ENCODE data around the gene SLC34A2.
"Not testable (repeated sequence)": the region's sequence is repeated elsewhere in the genome, so short reads cannot be mapped to it uniquely, and the experiment has no call there.

SLC34A2 gene

GRCh38 chr4:25656031-25656430, 380 bp downstream of the SLC34A2 start:
- no peak for FAIRE-seq
- no peak for DNase-seq (ENCODE audit: insufficient read length, low spot score)
- TF ChIP-seq TAF1 (IDR thresholded peaks at IDR 0.05; ENCODE audit: low read depth, low read length): no peak
- no peak for TF ChIP-seq SPI1 (IDR thresholded peaks at IDR 0.05; ENCODE audit: low read depth, low read length)
- no peak for TF ChIP-seq POU2F2 (IDR thresholded peaks at IDR 0.05; ENCODE audit: low read depth, low read length)
- no peak for TF ChIP-seq PAX5 (IDR thresholded peaks at IDR 0.05; ENCODE audit: insufficient read depth, low read length, severe bottlenecking)

GRCh38 chr4:25658357-25658771, 2.7 kb downstream of the SLC34A2 start:
- no peak for DNase-seq (ENCODE audit: insufficient read length, low spot score)
- no peak for FAIRE-seq
- TF ChIP-seq POU2F2 (IDR thresholded peaks at IDR 0.05; ENCODE audit: low read depth, low read length): no peak
- TF ChIP-seq TAF1 (IDR thresholded peaks at IDR 0.05; ENCODE audit: low read depth, low read length): no peak
- no peak for TF ChIP-seq SPI1 (IDR thresholded peaks at IDR 0.05; ENCODE audit: low read depth, low read length)
- TF ChIP-seq POLR2A (IDR thresholded peaks at IDR 0.05; ENCODE audit: low read depth, low read length): no peak
- no peak for TF ChIP-seq PAX5 (IDR thresholded peaks at IDR 0.05; ENCODE audit: insufficient read depth, low read length, severe bottlenecking)
- no peak for TF ChIP-seq POLR2AphosphoS5 (IDR thresholded peaks at IDR 0.05; ENCODE audit: low read depth, low read length)

- TF ChIP-seq SPI1 (IDR thresholded peaks at IDR 0.05; ENCODE audit: low read depth, low read length): no peak
- TF ChIP-seq PAX5 (IDR thresholded peaks at IDR 0.05; ENCODE audit: insufficient read depth, low read length, severe bottlenecking): no peak
- TF ChIP-seq POU2F2 (IDR thresholded peaks at IDR 0.05; ENCODE audit: low read depth, low read length): no peak
- no peak for TF ChIP-seq TAF1 (IDR thresholded peaks at IDR 0.05; ENCODE audit: low read depth, low read length)
- no peak for TF ChIP-seq POLR2AphosphoS5 (IDR thresholded peaks at IDR 0.05; ENCODE audit: low read depth, low read length)
- TF ChIP-seq POLR2A (IDR thresholded peaks at IDR 0.05; ENCODE audit: low read depth, low read length): no peak
- FAIRE-seq (no peak), DNase-seq (ENCODE audit: insufficient read length, low spot score) (no peak)
Measured at GRCh38 chr4:25658777-25659176, 3.1 kb downstream of the SLC34A2 start.

GRCh38 chr4:25661441-25661840, 5.8 kb downstream of the SLC34A2 start:
- FAIRE-seq; DNase-seq (ENCODE audit: insufficient read length, low spot score): not testable (repeated sequence)

- no peak for FAIRE-seq
- no peak for TF ChIP-seq POLR2AphosphoS5 (IDR thresholded peaks at IDR 0.05; ENCODE audit: low read depth, low read length)
- no peak for TF ChIP-seq TAF1 (IDR thresholded peaks at IDR 0.05; ENCODE audit: low read depth, low read length)
- no peak for TF ChIP-seq SPI1 (IDR thresholded peaks at IDR 0.05; ENCODE audit: low read depth, low read length)
- TF ChIP-seq POLR2A (IDR thresholded peaks at IDR 0.05; ENCODE audit: low read depth, low read length): no peak
- no peak for TF ChIP-seq POU2F2 (IDR thresholded peaks at IDR 0.05; ENCODE audit: low read depth, low read length)
- no peak for TF ChIP-seq PAX5 (IDR thresholded peaks at IDR 0.05; ENCODE audit: insufficient read depth, low read length, severe bottlenecking)
Measured at GRCh38 chr4:25662306-25662705, 6.7 kb downstream of the SLC34A2 start.

GRCh38 chr4:25663781-25664180, 8.1 kb downstream of the SLC34A2 start:
- FAIRE-seq (no peak), DNase-seq (ENCODE audit: insufficient read length, low spot score) (no peak)
- no peak for TF ChIP-seq TAF1 (IDR thresholded peaks at IDR 0.05; ENCODE audit: low read depth, low read length)

More at GRCh38 chr4:25662306-25662705, 6.7 kb downstream of the SLC34A2 start:
- DNase-seq (ENCODE audit: insufficient read length, low spot score): no peak

GRCh38 chr4:25666031-25666630, 10.5 kb downstream of the SLC34A2 start:
- DNase-seq (ENCODE audit: insufficient read length, low spot score) (no peak), FAIRE-seq (no peak)
- TF ChIP-seq SPI1 (IDR thresholded peaks at IDR 0.05; ENCODE audit: low read depth, low read length) (no peak), PAX5 (IDR thresholded peaks at IDR 0.05; ENCODE audit: insufficient read depth, low read length, severe bottlenecking) (no peak), POLR2A (IDR thresholded peaks at IDR 0.05; ENCODE audit: low read depth, low read length) (no peak), POLR2AphosphoS5 (IDR thresholded peaks at IDR 0.05; ENCODE audit: low read depth, low read length) (no peak), POU2F2 (IDR thresholded peaks at IDR 0.05; ENCODE audit: low read depth, low read length) (no peak)

GRCh38 chr4:25667931-25668557, 12.4 kb downstream of the SLC34A2 start:
- TF ChIP-seq POLR2AphosphoS5 (IDR thresholded peaks at IDR 0.05; ENCODE audit: low read depth, low read length) (no peak), POU2F2 (IDR thresholded peaks at IDR 0.05; ENCODE audit: low read depth, low read length) (no peak), PAX5 (IDR thresholded peaks at IDR 0.05; ENCODE audit: insufficient read depth, low read length, severe bottlenecking) (no peak), SPI1 (IDR thresholded peaks at IDR 0.05; ENCODE audit: low read depth, low read length) (no peak), TAF1 (IDR thresholded peaks at IDR 0.05; ENCODE audit: low read depth, low read length) (no peak), POLR2A (IDR thresholded peaks at IDR 0.05; ENCODE audit: low read depth, low read length) (no peak)
- FAIRE-seq: no peak
- DNase-seq (ENCODE audit: insufficient read length, low spot score): no peak

- no peak for FAIRE-seq
- TF ChIP-seq PAX5 (IDR thresholded peaks at IDR 0.05; ENCODE audit: insufficient read depth, low read length, severe bottlenecking) (no peak), SPI1 (IDR thresholded peaks at IDR 0.05; ENCODE audit: low read depth, low read length) (no peak), POLR2AphosphoS5 (IDR thresholded peaks at IDR 0.05; ENCODE audit: low read depth, low read length) (no peak), TAF1 (IDR thresholded peaks at IDR 0.05; ENCODE audit: low read depth, low read length) (no peak)
Measured at GRCh38 chr4:25670991-25671390, 15.3 kb downstream of the SLC34A2 start.

GRCh38 chr4:25672756-25673155, 17.1 kb downstream of the SLC34A2 start:
- TF ChIP-seq POLR2A (IDR thresholded peaks at IDR 0.05; ENCODE audit: low read depth, low read length): no peak
- no peak for TF ChIP-seq POLR2AphosphoS5 (IDR thresholded peaks at IDR 0.05; ENCODE audit: low read depth, low read length)
- no peak for TF ChIP-seq SPI1 (IDR thresholded peaks at IDR 0.05; ENCODE audit: low read depth, low read length)
- TF ChIP-seq PAX5 (IDR thresholded peaks at IDR 0.05; ENCODE audit: insufficient read depth, low read length, severe bottlenecking): no peak
- TF ChIP-seq POU2F2 (IDR thresholded peaks at IDR 0.05; ENCODE audit: low read depth, low read length): no peak
- TF ChIP-seq TAF1 (IDR thresholded peaks at IDR 0.05; ENCODE audit: low read depth, low read length): no peak
- no peak for FAIRE-seq
- DNase-seq (ENCODE audit: insufficient read length, low spot score): no peak

More at GRCh38 chr4:25670991-25671390, 15.3 kb downstream of the SLC34A2 start:
- DNase-seq (ENCODE audit: insufficient read length, low spot score): no peak

All from GM12891 (cell line).